Measurements from ENCODE around the gene PDE4D. TPM values are rescaled to one million over a fixed set of nuclear protein-coding genes. Genes with fewer than 3 reads are reported as not detected.

Gene PDE4D
- total and polyA plus RNA-seq, 11 donors = 5.2 to 68.3 (median 42.1) TPM

DNA sequence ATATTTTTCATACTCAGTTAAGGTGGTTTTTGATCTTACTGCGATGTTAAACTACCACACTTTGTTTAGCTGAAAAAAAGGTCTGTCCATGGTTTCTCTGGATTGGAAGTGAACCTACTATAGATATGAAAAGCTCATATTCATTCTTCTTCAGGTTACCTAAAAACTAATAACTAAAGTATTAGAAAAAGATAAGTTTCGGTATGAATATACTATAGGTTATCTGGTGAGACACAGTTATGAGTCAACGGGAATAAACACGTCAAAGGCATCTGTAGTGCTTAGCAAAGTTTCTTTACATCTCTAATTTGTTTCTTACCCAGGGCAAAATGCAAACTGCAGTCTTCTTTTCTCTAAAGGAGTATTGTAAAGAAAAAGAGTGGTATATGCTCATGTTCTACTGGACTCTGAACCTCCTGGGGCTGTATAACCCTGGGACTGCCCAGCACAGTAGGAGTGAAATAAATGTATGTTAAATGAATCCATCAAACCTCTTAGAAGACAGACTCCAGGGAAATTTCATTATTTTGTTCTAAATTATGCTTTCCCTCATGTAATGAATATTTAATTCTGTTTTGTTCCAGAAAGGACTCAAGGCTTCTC, 521.9 kb downstream of the PDE4D start:
- Histone ChIP-seq H3K27ac (no peak overlapping the region), H3K4me1 (peaks cover 0 to 12% (median 0%) of the 10 kb centered on the region in 12 donors), H3K4me3 (no peak overlapping the region), H3K9me3 (peaks cover 0 to 25% (median 10%) of the 10 kb centered on the region in 12 donors), H3K36me3 (no peaks in the 10 kb centered on the region), H3K27me3 (no peaks in the 10 kb centered on the region)
- intact Hi-C loops (cut with DNase I) = loop anchor here in 6 of 10 donors (2.0 to 10.0 kb wide), 6 partner anchors 154 to 487 kb away; no protein-coding TSS in a partner anchor
- TF ChIP-seq POLR2A (IDR thresholded peaks at IDR 0.05) = no peak
- TF ChIP-seq, protein P1, sequence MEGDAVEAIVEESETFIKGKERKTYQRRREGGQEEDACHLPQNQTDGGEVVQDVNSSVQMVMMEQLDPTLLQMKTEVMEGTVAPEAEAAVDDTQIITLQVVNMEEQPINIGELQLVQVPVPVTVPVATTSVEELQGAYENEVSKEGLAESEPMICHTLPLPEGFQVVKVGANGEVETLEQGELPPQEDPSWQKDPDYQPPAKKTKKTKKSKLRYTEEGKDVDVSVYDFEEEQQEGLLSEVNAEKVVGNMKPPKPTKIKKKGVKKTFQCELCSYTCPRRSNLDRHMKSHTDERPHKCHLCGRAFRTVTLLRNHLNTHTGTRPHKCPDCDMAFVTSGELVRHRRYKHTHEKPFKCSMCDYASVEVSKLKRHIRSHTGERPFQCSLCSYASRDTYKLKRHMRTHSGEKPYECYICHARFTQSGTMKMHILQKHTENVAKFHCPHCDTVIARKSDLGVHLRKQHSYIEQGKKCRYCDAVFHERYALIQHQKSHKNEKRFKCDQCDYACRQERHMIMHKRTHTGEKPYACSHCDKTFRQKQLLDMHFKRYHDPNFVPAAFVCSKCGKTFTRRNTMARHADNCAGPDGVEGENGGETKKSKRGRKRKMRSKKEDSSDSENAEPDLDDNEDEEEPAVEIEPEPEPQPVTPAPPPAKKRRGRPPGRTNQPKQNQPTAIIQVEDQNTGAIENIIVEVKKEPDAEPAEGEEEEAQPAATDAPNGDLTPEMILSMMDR (IDR thresholded peaks at IDR 0.05) = no peak
- WGBS, 4 donors = 72 to 90% (median 74%) methylated on average over 4 of the region's 4 CpGs
- DNase-seq (no peak), ATAC-seq (no peak)

DNA sequence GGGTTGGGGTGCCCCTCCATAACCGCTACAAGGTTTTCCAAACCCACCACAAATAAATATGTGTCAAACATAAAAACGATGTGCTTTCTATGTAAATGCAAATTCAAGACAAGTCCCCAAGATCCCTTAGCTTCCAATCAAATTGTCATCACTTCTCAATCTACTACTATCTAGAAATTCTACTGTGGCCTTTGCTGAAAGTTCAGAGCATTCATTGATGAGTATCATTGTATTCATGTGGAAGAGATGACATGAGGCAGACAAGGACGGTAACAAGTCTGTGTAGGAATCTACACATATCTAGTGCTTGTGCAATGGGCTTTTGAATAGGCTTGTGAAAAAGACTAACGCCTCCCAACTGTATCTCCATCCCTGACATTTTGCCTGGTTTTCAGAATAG, 524.6 kb downstream of the PDE4D start:
- 91 to 98% (median 93%) methylated on average over 4 of the region's 4 CpGs for WGBS, 4 donors
- ATAC-seq (no peak), DNase-seq (no peak)
- no peak overlapping the region for H3K4me3 ChIP-seq
- intact Hi-C loops (cut with DNase I) = loop anchor here in 7 of 10 donors (2.0 to 10.0 kb wide), 9 partner anchors 87 to 464 kb away; no protein-coding TSS in a partner anchor
- H3K9me3 ChIP-seq = peaks cover 0 to 10% (median 4%) of the 10 kb centered on the region in 12 donors
- no peak overlapping the region for H3K27ac ChIP-seq
- peaks cover 0 to 12% (median 0%) of the 10 kb centered on the region in 12 donors for H3K4me1 ChIP-seq
- H3K36me3 ChIP-seq = no peaks in the 10 kb centered on the region
- TF ChIP-seq, protein P1 (IDR thresholded peaks at IDR 0.05) = no peak
- TF ChIP-seq POLR2A (IDR thresholded peaks at IDR 0.05) = no peak
- no peaks in the 10 kb centered on the region for H3K27me3 ChIP-seq

DNA sequence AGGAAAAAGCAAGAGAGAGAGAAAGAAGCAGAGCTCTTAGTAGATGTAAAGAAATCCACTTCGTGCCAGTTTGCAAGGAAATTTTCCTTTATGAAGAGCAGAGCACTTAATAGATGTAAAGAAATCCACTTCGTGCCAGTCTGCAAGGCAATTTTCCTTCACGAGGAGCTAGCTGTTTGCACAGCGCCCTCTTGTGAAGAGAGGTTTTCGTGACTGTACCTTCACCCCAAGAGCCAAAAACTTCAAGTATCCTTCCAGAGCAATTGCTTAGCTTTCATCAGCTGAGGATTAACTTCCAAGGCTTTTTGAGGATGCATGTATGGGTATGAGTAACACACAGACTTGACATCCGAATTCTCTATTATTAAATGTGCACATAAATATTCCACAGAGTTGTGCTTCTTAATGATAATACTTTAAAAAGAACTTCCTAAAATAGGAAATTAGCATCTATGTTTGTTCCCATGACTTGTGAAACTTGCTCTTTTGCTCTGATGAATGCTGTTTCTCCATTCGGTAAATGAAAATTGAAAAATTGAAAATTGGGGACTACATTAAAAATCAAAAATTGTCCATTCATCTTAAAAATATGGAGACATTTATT, 525.6 kb downstream of the PDE4D start:
- TF ChIP-seq, protein P1 (IDR thresholded peaks at IDR 0.05) = peak; percentile 65 to 86 (median 80)
- no peak for TF ChIP-seq POLR2A (IDR thresholded peaks at IDR 0.05)
- Histone ChIP-seq H3K36me3 (no peaks in the 10 kb centered on the region), H3K27ac (no peak overlapping the region), H3K27me3 (no peaks in the 10 kb centered on the region), H3K4me1 (peaks cover 0 to 12% (median 0%) of the 10 kb centered on the region in 12 donors), H3K9me3 (peaks cover 0 to under 1% (median 0%) of the 10 kb centered on the region in 12 donors), H3K4me3 (no peak overlapping the region)
- 12 to 14% (median 13%) methylated on average over 7 of the region's 7 CpGs for WGBS, 4 donors
- DNase-seq = peak in 4 of 5 donors; percentile 34 to 68 (median 59)
- intact Hi-C loops (cut with DNase I) = loop anchor here in 9 of 10 donors (2.0 to 10.0 kb wide), 9 partner anchors 86 to 463 kb away; no protein-coding TSS in a partner anchor
- ATAC-seq = peak; percentile 48 to 79 (median 71)

DNA sequence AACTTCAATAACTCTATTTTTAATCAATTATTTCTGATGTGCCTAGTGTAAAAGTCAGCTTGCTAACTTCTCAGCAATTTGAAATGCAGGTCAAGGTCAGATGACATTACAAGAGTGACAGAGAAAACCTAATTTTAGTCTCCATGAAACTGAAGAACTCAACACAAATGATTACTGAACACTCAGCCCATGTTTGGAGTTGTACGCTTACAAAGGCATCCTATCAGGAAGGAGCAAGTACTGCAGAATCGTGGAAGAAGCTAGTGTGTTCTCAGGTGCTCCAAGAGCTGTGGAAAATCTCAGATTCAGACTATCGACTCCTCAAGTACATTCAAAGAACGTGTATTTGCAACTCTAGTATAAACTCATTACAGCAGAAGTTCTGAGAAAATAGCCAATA, 526.7 kb downstream of the PDE4D start:
- Histone ChIP-seq H3K4me3 (no peak overlapping the region), H3K9me3 (no peaks in the 10 kb centered on the region), H3K36me3 (no peaks in the 10 kb centered on the region), H3K27ac (peak overlapping the region in 1 of 12 donors; percentile 40), H3K4me1 (peaks cover 0 to 12% (median 0%) of the 10 kb centered on the region in 12 donors), H3K27me3 (no peaks in the 10 kb centered on the region)
- DNase-seq = no peak
- 52 to 70% (median 62%) methylated on average over 4 of the region's 4 CpGs for WGBS, 4 donors
- no peak for TF ChIP-seq POLR2A (IDR thresholded peaks at IDR 0.05)
- TF ChIP-seq, protein P1 (IDR thresholded peaks at IDR 0.05) = no peak
- intact Hi-C loops (cut with DNase I) = loop anchor here in 9 of 10 donors (2.0 to 10.0 kb wide), 8 partner anchors 84 to 462 kb away; no protein-coding TSS in a partner anchor
- peak in 3 of 4 donors; percentile 52 to 75 (median 74) for ATAC-seq

All from heart left ventricle (tissue), 16 donors.